CD4-positive, alpha-beta T cell treated with Interleukin-17A for 1 hour (primary cell): ENCODE results near the gene EIF4ENIF1.
"Not testable (repeated sequence)": the region's sequence is repeated elsewhere in the genome, so short reads cannot be mapped to it uniquely, and the experiment has no call there.

Experiments used
- DNase-seq: peaks from one replicate; pipeline ENCODE4 v3.0.0-alpha.2; 2020

Gene EIF4ENIF1

GRCh38 chr22:31493355-31493754, 3.7 kb upstream of the EIF4ENIF1 start:
- DNase-seq = not testable (repeated sequence)

GRCh38 chr22:31492151-31492550, 2.5 kb upstream of the EIF4ENIF1 start:
- no peak for DNase-seq

- DNase-seq = no peak
Observed at GRCh38 chr22:31491218-31491962, 1.7 kb upstream of the EIF4ENIF1 start.

GRCh38 chr22:31490496-31490925, 869 bp upstream of the EIF4ENIF1 start:
- DNase-seq = peak; percentile 75

GRCh38 chr22:31488988-31489617, 539 bp downstream of the EIF4ENIF1 start:
- peak; percentile 27 for DNase-seq

GRCh38 chr22:31488346-31488883, 1.2 kb downstream of the EIF4ENIF1 start:
- DNase-seq = no peak

- DNase-seq = no peak
Observed at GRCh38 chr22:31486951-31487350, 2.7 kb downstream of the EIF4ENIF1 start.

GRCh38 chr22:31486369-31486768, 3.3 kb downstream of the EIF4ENIF1 start:
- DNase-seq = not testable (repeated sequence)

- DNase-seq = not testable (repeated sequence)
Observed at GRCh38 chr22:31482470-31482869, 7.2 kb downstream of the EIF4ENIF1 start.

- DNase-seq = no peak
Observed at GRCh38 chr22:31481129-31481528, 8.5 kb downstream of the EIF4ENIF1 start.

- no peak for DNase-seq
Observed at GRCh38 chr22:31477329-31477728, 12.3 kb downstream of the EIF4ENIF1 start.

- DNase-seq = no peak
Observed at GRCh38 chr22:31475800-31476199, 13.8 kb downstream of the EIF4ENIF1 start.

- no peak for DNase-seq
Observed at GRCh38 chr22:31474743-31475142, 14.9 kb downstream of the EIF4ENIF1 start.

GRCh38 chr22:31465307-31465706, 24.3 kb downstream of the EIF4ENIF1 start:
- DNase-seq = no peak

GRCh38 chr22:31461699-31462098, 27.9 kb downstream of the EIF4ENIF1 start:
- no peak for DNase-seq

GRCh38 chr22:31451709-31452571, 37.7 kb downstream of the EIF4ENIF1 start:
- peak; percentile 49 for DNase-seq

GRCh38 chr22:31449506-31449905, 40.1 kb downstream of the EIF4ENIF1 start:
- no peak for DNase-seq

GRCh38 chr22:31448382-31448781, 41.3 kb downstream of the EIF4ENIF1 start:
- no peak for DNase-seq

- DNase-seq = no peak
Observed at GRCh38 chr22:31447337-31447736, 42.3 kb downstream of the EIF4ENIF1 start.

- no peak for DNase-seq
Observed at GRCh38 chr22:31446767-31447166, 42.9 kb downstream of the EIF4ENIF1 start.

GRCh38 chr22:31446208-31446607, 43.4 kb downstream of the EIF4ENIF1 start:
- DNase-seq = no peak

GRCh38 chr22:31445642-31446041, 44.0 kb downstream of the EIF4ENIF1 start:
- no peak for DNase-seq

- no peak for DNase-seq
Observed at GRCh38 chr22:31443516-31443915, 46.1 kb downstream of the EIF4ENIF1 start.
